CD14-positive monocyte (primary cell): Measurements from ENCODE around the gene RAET1E. TPM values are rescaled to one million over a fixed set of nuclear protein-coding genes. Genes with fewer than 3 reads are reported as not detected.
A peak's percentile ranks its signal among the peaks of the same experiment; 100 is the strongest.

Experiments
- DNase-seq, 3 donors: peaks; one replicate each; pipeline ENCODE4 v3.0.0-alpha.2; 2011 to 2022
- H2AFZ ChIP-seq: 2 replicates; pipeline ENCODE4 v1.6.0; 2012; ENCODE audit warnings: mild to moderate bottlenecking, low read depth, low read length, inconsistent platforms; ENCODE audit not compliant: insufficient read depth, poor library complexity, severe bottlenecking
- H3K27ac ChIP-seq, 2 donors: 1 replicate in 1 of 2; 2 replicates in 1 of 2; pipeline ENCODE4 v1.5.1; 2012 to 2013; ENCODE audit warnings: low read length in 2 of 2, control low read depth in 1 of 2, inconsistent platforms in 1 of 2, low read depth in 1 of 2, mild to moderate bottlenecking in 1 of 2
- H3K27me3 ChIP-seq, 2 donors: one replicate each; pipeline versions ENCODE4 v1.6.0 to v1.6.1; 2011 to 2013; ENCODE audit warnings: low read length in 2 of 2; ENCODE audit not compliant: control insufficient read depth in 2 of 2, insufficient read depth in 2 of 2
- H3K36me3 ChIP-seq, 2 donors: replicated peaks in 1 of 2; 1 replicate in 1 of 2; 2 replicates in 1 of 2; pipeline versions ENCODE4 v1.5.1 to v1.6.1; 2012 to 2013; ENCODE audit warnings: low read length in 2 of 2, control low read depth in 1 of 2, inconsistent platforms in 1 of 2, mild to moderate bottlenecking in 1 of 2; ENCODE audit not compliant: insufficient read depth in 2 of 2, control insufficient read depth in 1 of 2
- H3K4me1 ChIP-seq, 2 donors: 1 replicate in 1 of 2; 2 replicates in 1 of 2; pipeline versions ENCODE4 v1.5.1 to v1.6.1; 2012 to 2013; ENCODE audit warnings: low read length in 2 of 2, control low read depth in 1 of 2, inconsistent platforms in 1 of 2, mild to moderate bottlenecking in 1 of 2, moderate library complexity in 1 of 2; ENCODE audit not compliant: insufficient read depth in 2 of 2, control insufficient read depth in 1 of 2
- H3K4me2 ChIP-seq: replicated peaks from 2 replicates; pipeline ENCODE3; 2012; ENCODE audit warnings: low read length, moderate library complexity, mild to moderate bottlenecking; ENCODE audit not compliant: poor library complexity, severe bottlenecking; ENCODE audit errors: extremely low read depth
- H3K4me3 ChIP-seq, 3 experiments: fragments of 200-600 bp in 1 of 3; sonication (generic) in 1 of 3; replicated peaks in 1 of 3; 1 replicate in 2 of 3; 2 replicates in 1 of 3; pipeline ENCODE4 v1.5.1; 2011 to 2013; ENCODE audit warnings: low read length in 3 of 3, mild to moderate bottlenecking in 3 of 3, control low read depth in 2 of 3, low read depth in 2 of 3, inconsistent platforms in 1 of 3, moderate library complexity in 1 of 3
- H3K79me2 ChIP-seq: 2 replicates; pipeline ENCODE4 v1.6.0; 2012; ENCODE audit warnings: mild to moderate bottlenecking, control low read depth, inconsistent platforms, low read length, moderate library complexity; ENCODE audit not compliant: insufficient read depth
- H3K9ac ChIP-seq: 2 replicates; pipeline ENCODE4 v1.6.0; 2017; ENCODE audit warnings: low read length, mild to moderate bottlenecking; ENCODE audit not compliant: insufficient read depth, poor library complexity, severe bottlenecking
- H3K9me3 ChIP-seq, 2 donors: replicated peaks in 1 of 2; 1 replicate in 1 of 2; 2 replicates in 1 of 2; pipeline versions ENCODE4 v1.5.1 to v1.6.1; 2012 to 2013; ENCODE audit warnings: low read length in 2 of 2, control low read depth in 1 of 2; ENCODE audit not compliant: control insufficient read depth in 1 of 2, insufficient read depth in 1 of 2
- H4K20me1 ChIP-seq: 2 replicates; pipeline ENCODE4 v1.6.0; 2012; ENCODE audit warnings: mild to moderate bottlenecking, low read length, control low read depth, moderate library complexity; ENCODE audit not compliant: insufficient read depth
- H3K27ac Mint-ChIP-seq, 7 donors: one replicate each; pipeline ENCODE4 v1.8.0; 2020; ENCODE audit warnings: mild to moderate bottlenecking in 7 of 7, mixed read lengths in 7 of 7, moderate library complexity in 6 of 7, inconsistent platforms in 2 of 7
- H3K27me3 Mint-ChIP-seq, 3 donors: one replicate each; pipeline ENCODE4 v1.8.0; 2021 to 2022; ENCODE audit warnings: low read depth in 3 of 3, mild to moderate bottlenecking in 3 of 3, mixed read lengths in 3 of 3, moderate library complexity in 3 of 3, inconsistent platforms in 1 of 3
- H3K36me3 Mint-ChIP-seq, 2 donors: one replicate each; pipeline ENCODE4 v1.8.0; 2020; ENCODE audit warnings: mixed read lengths in 2 of 2, inconsistent platforms in 1 of 2, mild to moderate bottlenecking in 1 of 2
- H3K4me1 Mint-ChIP-seq: one replicate; pipeline ENCODE4 v1.8.0; 2020; ENCODE audit warnings: mild to moderate bottlenecking, mixed read lengths
- H3K4me3 Mint-ChIP-seq, 2 donors: one replicate each; pipeline ENCODE4 v1.8.0; 2020; ENCODE audit warnings: mild to moderate bottlenecking in 2 of 2, mixed read lengths in 2 of 2, moderate library complexity in 1 of 2
- H3K9me3 Mint-ChIP-seq, 7 donors: one replicate each; pipeline ENCODE4 v1.8.0; 2020 to 2022; ENCODE audit warnings: mixed read lengths in 7 of 7, mild to moderate bottlenecking in 6 of 7, moderate library complexity in 6 of 7, inconsistent platforms in 2 of 7
- CTCF ChIP-seq: fragments of 200-600 bp; IDR thresholded peaks from one replicate; pipeline ENCODE4 v1.8.0; 2022; ENCODE audit warnings: antibody characterized with exemption, mild to moderate bottlenecking
- WGBS: methylation state at CpG from one replicate; pipeline ENCODE4 v1.1.5; 2013; ENCODE audit warnings: missing lambda C conversion rate; ENCODE audit not compliant: insufficient coverage; 5-methylcytosine and 5-hydroxymethylcytosine counted together
- intact Hi-C, 2 donors: fragments of 100-400 bp; cut with micrococcal nuclease; formaldehyde crosslinking; loops; one replicate each; pipeline versions ENCODE4 v1.15.0 to v1.15.1; 2023
- polyA plus RNA-seq, 3 donors: library from polyadenylated mRNA; depleted of rRNA in 1 of 3; unstranded in 2 of 3; stranded (reverse) in 1 of 3; fragments of 300-500 nt in 2 of 3; fragments of >200 nt in 1 of 3; fragmentation: Illumina TruSeq in 2 of 3; gene quantifications; 1 replicate in 2 of 3; 2 replicates in 1 of 3; pipeline ENCODE4 v1.2.3, GENCODE V29; 2012 to 2021

The RAET1E gene
- polyA plus RNA-seq, 3 donors, result not detected

DNA sequence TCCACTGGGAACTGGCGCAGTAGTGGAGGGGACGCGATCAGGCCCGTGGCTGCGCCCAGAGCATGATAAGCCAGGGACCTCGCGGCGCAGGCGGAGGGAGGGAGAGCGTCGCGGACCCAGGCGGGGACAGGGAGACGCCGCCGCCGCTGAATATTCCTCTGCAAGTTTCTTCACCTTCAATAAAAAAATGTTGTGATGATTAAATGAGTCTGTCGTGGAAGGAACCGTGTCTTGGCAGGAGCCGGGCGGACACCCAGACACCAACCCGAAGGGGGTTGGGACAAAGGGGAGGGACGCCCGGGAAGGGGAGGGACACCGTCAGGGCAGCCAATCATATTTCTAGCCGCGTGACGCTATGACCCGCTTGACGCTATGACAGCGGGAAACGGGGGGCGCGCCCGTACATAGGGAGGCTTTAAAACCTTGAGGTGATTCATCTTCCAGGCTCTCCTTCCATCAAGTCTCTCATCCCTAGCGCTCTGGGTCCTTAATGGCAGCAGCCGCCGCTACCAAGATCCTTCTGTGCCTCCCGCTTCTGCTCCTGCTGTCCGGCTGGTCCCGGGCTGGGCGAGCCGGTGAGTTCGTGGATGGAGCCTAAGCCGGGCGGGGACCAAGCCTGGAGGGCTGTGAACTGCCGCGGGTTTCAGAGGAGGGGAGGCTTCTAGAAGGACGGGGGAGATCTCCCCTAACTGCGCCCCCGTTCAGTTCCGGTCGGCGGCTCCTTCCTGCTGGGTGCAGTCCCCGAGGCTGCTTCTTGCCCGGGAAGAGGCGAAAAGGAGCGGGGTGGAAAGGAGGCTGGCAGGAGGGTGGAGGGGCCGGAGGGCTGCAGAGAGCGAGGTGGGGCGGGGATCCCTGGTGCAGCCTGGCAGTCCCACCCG, 43.9 kb upstream of the RAET1E start, which contains the start of gene ULBP2:
ULBP2 (plus strand) TSS at position 432 of the 878 bp plus-strand sequence; CDS start at position 491, 59 bp downstream.
- DNase-seq, result peak; percentile 88 to 95 (median 95)
- Mint-ChIP-seq H3K4me1 (peaks cover 31% of the 10 kb centered on the region), H3K27ac (peak within 1 kb of the TSS in 5 of 7 donors; percentile 57 to 85 (median 76)), H3K9me3 (peaks cover 4 to 36% (median 21%) of the 10 kb centered on the region in 7 donors), H3K36me3 (peaks cover 12 to 13% of the 10 kb centered on the region in 2 donors), H3K4me3 (peak within 1 kb of the TSS; percentile 80 to 98), H3K27me3 (peaks cover 69 to 84% (median 80%) of the 10 kb centered on the region in 3 donors)
- H4K20me1 ChIP-seq, result no peaks in the 10 kb centered on the region
- no peak within 1 kb of the TSS for H3K27ac ChIP-seq
- peaks cover 3 to 20% of the 10 kb centered on the region in 2 donors for H3K9me3 ChIP-seq
- peak within 1 kb of the TSS; percentile 78 for H3K4me2 ChIP-seq
- no peak for TF ChIP-seq CTCF
- H3K4me3 ChIP-seq, result peak within 1 kb of the TSS; percentile 42 to 74 (median 65)
- intact Hi-C loops, result no loop called here
- peaks cover 28 to 31% of the 10 kb centered on the region in 2 donors for H3K4me1 ChIP-seq
- peak within 1 kb of the TSS; percentile 74 for H2AFZ ChIP-seq
- H3K9ac ChIP-seq, result peak within 1 kb of the TSS; percentile 44
- H3K27me3 ChIP-seq, result peaks cover 45 to 71% of the 10 kb centered on the region in 2 donors
- under 1% methylated on average over 48 of the region's 62 CpGs for WGBS
- H3K36me3 ChIP-seq, result no peaks in the 10 kb centered on the region
- no peaks in the 10 kb centered on the region for H3K79me2 ChIP-seq

- peaks cover 54 to 83% of the 10 kb centered on the region in 2 donors for H3K27me3 ChIP-seq
- H3K36me3 ChIP-seq, result no peaks in the 10 kb centered on the region
- Mint-ChIP-seq H3K27ac (peak overlapping the region in 1 of 7 donors; percentile 27), H3K4me1 (peaks cover 31% of the 10 kb centered on the region), H3K9me3 (peaks cover 4 to 33% (median 21%) of the 10 kb centered on the region in 7 donors), H3K27me3 (peaks cover 78 to 87% (median 82%) of the 10 kb centered on the region in 3 donors), H3K4me3 (peak overlapping the region; percentile 20 to 98), H3K36me3 (peaks cover 12 to 13% of the 10 kb centered on the region in 2 donors)
- no peaks in the 10 kb centered on the region for H3K79me2 ChIP-seq
- no peak overlapping the region for H3K9ac ChIP-seq
- intact Hi-C loops, result no loop called here
- H3K27ac ChIP-seq, result no peak overlapping the region
- peak in 1 of 3 donors; percentile 9 for DNase-seq
- WGBS, result 11% methylated on average over 6 of the region's 6 CpGs
- no peak for TF ChIP-seq CTCF
- no peaks in the 10 kb centered on the region for H4K20me1 ChIP-seq
- no peak overlapping the region for H2AFZ ChIP-seq
- H3K9me3 ChIP-seq, result peaks cover 3 to 20% of the 10 kb centered on the region in 2 donors
- H3K4me2 ChIP-seq, result no peak overlapping the region
- H3K4me3 ChIP-seq, result no peak overlapping the region
- peaks cover 28 to 31% of the 10 kb centered on the region in 2 donors for H3K4me1 ChIP-seq
Observed at GRCh38 chr6:149940672-149940982, 42.7 kb upstream of the RAET1E start.
